HG03175 (cell line): ENCODE data around the gene LRCOL1.
"Not testable (repeated sequence)": the region's sequence is repeated elsewhere in the genome, so short reads cannot be mapped to it uniquely, and the experiment has no call there.

Source experiments
- ATAC-seq: cut with Tn5 transposase; IDR thresholded peaks from one replicate; pipeline ENCODE4 v1.9.1; 2021; ENCODE audit warnings: mild to moderate bottlenecking, moderate library complexity; ENCODE audit not compliant: unreplicated experiment

LRCOL1 gene

DNA sequence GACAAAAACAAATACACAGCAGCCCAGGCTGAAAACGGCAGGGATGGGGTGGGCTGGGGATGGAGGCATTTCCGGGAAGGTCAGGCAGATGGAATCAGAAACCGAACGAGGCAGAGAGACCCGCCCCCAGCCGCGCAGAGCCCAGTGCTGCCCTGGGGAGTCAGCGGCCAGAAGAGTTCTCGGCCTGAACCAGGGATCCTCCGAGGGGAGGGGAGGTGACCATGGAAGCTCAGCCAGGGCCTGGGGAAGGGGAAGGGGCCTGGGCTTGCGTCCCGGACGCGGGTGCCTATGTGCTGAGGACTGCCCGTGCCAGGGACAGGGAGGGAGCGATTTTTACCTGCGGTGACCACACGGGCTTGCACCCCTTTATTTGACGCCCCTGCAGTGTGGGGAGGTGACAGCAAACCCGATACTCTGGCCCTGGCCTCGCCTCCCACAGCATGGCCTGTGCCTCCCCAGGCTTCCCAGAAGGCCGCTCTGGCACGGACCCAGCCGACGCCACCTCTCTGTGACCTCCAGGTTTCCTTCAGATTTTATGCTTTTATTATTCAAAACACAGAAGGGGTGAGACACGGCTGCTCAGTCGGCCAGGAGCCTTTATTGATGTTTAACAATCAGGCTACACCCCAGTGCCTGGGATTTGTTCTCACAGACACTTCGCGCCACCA is 7.7 kb downstream of the LRCOL1 start:
- no peak for ATAC-seq

DNA sequence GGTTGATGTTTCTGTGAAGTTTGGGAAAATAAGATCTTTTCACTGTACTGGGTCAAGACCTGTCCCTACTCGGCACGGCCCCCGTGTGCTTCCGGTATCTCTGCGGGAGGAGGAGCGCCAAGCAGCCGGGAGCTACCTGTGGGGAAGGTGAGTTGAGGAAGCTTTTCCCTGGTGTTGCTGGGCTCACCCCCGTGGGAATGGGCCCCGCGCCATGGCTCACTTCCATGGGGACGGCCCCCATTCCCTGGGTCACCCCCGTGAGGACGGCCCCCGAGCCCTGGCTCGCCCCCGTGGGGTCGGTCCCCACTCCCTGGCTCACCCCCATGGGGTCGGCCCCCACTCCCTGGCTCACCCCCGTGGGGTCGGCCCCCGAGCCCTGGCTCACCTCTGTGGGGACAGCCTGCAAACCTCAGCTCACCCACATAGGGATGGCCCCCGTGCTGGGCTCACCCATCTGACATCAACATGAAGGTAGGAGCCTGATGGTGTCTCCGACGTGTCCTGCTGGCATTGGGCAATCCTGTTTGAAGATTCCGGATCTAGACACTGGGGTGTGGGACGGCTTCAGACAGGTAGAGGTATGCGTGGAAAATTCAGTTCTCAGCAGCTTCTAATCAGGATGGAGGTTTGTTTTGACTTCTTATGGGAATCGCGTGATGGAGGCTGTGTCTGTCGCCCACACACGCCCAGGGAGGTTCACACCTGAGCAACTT is 9.1 kb downstream of the LRCOL1 start:
- ATAC-seq, result no peak

- no peak for ATAC-seq
Measured at GRCh38 chr12:132600048-132601032, 10.0 kb downstream of the LRCOL1 start.

GRCh38 chr12:132599502-132599901 is 10.9 kb downstream of the LRCOL1 start:
- ATAC-seq, result not testable (repeated sequence)

DNA sequence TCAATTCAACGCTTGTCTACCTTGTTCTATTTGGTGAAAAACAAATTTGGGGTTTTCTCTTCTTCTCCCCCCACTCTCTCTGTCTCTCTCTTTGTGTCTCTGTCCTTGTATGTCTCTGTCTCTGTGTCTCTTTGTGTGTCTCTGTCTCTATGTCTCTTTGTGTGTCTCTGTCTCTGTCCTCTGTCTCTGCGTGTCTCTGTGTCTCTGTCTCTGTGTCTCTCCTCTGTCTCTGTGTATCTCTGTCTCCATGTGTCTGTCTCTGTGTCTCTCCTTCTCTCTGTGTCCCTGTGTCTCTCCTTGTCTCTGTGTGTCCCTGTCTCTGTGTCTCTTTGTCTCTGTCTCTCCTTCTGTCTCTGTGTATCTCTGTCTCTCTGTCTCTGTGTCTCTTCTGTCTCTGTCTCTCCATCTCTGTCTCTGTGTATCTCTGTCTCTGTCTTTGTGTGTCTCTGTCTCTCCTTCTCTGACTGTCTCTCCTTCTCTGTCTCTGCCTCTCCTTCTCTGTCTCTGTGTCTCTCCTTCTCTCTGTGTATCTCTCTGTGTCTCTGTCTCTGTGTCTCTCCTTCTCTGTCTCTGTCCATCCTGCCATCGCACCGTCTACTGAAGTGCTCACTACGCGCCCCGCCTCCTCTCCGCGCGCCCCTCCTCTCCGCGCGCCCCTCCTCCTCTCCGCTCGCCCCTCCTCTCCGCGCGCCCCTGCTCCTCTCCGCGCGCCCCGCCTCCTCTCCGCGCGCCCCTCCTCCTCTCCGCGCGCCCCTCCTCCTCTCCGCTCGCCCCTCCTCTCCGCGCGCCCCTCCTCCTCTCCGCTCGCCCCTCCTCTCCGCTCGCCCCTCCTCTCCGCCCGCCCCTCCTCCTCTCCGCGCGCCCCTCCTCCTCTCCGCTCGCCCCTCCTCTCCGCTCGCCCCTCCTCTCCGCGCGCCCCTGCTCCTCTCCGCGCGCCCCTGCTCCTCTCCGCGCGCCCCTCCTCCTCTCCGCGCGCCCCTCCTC is 12.8 kb downstream of the LRCOL1 start:
- ATAC-seq, result no peak

GRCh38 chr12:132596016-132596415 is 14.4 kb downstream of the LRCOL1 start:
- ATAC-seq, result no peak

- ATAC-seq, result no peak
Measured at GRCh38 chr12:132595183-132595582, 15.2 kb downstream of the LRCOL1 start.

GRCh38 chr12:132593938-132594358 is 16.4 kb downstream of the LRCOL1 start:
- peak; percentile 86 for ATAC-seq

GRCh38 chr12:132593521-132593920 is 16.9 kb downstream of the LRCOL1 start:
- ATAC-seq, result no peak

GRCh38 chr12:132593071-132593470 is 17.3 kb downstream of the LRCOL1 start:
- no peak for ATAC-seq

- ATAC-seq, result no peak
Measured at GRCh38 chr12:132592282-132592970, 18.0 kb downstream of the LRCOL1 start.

DNA sequence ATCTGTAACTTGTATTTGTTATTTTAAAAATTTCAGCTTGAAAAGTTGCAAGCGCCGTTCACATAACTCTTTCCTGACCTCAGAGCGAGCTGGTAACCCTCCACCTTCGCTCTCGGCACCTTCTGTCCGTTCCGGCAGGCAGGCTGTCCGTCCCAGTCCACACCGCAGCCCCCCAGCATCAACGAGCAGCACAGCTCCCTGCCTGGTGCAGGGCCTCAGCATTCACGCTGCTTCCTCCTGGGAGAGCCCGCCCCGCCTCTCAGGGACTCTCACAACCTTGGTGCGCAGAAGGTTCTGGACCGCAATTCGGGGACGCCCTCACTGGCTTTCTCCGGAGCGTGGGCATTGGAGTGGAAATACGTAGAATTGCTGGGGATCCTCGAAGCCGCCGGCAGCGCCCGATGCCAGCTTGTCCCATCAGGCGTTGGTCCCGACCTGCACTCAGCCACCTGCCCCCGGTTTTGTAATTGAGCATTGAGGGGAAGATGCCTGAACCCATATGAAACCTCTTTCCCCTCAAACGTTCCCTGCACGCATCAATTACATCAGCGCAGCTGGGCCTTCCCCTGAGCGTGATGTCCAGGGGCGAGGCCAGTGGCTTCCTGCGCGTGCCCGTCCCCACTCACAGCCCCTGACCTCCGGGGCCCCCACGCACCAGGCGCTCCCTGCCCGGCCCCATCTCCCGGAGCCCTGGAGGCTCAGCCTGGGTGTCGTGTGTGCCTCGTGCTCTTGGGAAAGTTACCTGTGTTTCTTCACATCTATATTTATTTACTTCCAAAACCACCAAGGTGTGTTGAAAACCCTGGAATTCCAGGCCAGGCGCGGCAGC is 19.1 kb downstream of the LRCOL1 start:
- ATAC-seq, result no peak

DNA sequence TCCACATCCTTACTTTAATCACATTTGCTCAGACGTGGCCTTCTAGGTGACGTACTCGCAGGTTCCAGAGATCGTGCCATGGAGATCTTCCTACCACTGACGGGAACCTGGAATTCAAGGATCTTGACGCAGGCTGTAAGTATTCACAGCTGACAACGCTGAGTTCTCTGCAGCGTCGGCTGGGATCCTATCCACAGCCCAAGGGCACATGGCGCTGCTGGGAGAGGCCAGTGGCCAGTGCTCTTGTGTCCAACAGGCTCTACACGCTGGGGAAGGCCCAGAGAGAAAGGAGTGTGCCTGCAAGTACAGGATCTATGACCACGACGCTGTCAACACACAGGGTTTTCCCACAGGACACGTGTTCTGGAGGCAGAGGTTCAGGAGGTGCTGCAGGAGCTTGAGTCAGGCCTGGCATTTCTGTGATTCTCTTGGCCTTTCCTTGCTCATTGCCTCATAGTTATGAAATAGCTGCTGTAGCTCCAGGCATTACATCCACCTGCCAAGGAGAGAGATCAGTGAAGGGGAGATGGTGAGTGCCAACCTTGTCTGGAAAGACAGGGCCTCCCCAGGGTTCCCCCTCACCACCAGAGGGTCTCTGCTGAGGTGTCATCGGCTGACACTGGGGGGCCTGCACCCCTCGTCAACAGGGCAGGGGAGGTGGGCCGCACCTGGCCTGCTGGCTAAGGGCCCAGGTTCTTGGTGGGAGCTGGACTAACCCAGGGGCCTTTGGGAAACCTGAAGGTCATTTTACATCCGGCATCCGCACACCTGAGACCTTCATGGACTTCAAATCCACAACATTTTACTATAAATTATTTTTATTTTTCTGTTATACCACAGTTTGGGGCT is 21.3 kb downstream of the LRCOL1 start:
- ATAC-seq, result no peak

- ATAC-seq, result no peak
Measured at GRCh38 chr12:132588319-132588718, 22.1 kb downstream of the LRCOL1 start.

DNA sequence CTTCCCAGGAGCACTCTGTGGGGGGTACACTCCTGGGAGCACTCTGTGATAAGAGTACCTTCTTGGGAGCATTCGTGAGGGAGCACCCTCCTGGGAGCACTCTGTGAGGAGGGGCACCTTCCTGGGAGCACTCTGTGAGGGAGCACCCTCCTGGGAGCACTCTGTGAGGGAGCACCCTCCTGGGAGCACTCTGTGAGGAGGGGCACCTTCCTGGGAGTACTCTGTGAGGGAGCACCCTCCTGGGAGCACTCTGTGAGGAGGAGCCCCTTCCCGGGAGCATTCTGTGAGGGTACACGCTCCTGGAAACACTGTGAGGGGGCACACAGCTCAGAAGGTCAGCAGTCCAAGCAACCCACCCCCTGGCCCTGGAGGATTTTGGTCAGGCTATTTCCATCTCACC is 22.6 kb downstream of the LRCOL1 start:
- no peak for ATAC-seq

GRCh38 chr12:132586929-132587328 is 23.5 kb downstream of the LRCOL1 start:
- ATAC-seq, result no peak

DNA sequence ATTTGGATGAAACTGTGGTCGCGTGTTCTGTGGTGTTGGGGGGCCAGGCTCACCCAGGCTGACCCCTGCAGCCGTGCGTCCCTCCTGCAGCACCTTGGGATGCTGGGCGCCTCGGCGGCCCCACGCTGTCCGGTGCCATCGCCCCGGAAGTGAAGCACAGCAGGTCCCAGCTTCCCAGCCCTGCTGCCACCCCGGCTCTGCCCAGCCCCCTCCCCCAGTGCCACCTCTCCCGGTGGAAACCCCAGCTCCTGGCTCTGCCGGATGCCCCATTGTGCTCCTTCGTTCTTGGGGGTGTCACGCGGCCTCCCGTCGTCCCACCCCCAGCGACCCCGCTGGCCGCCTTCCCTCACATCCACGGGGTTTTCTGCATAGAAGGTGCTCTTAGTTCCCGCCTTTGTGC is 25.2 kb downstream of the LRCOL1 start:
- ATAC-seq, result no peak

GRCh38 chr12:132584429-132584828 is 26.0 kb downstream of the LRCOL1 start:
- no peak for ATAC-seq
